ENCODE measurements around the gene LAPTM5.

LAPTM5 gene

DNA sequence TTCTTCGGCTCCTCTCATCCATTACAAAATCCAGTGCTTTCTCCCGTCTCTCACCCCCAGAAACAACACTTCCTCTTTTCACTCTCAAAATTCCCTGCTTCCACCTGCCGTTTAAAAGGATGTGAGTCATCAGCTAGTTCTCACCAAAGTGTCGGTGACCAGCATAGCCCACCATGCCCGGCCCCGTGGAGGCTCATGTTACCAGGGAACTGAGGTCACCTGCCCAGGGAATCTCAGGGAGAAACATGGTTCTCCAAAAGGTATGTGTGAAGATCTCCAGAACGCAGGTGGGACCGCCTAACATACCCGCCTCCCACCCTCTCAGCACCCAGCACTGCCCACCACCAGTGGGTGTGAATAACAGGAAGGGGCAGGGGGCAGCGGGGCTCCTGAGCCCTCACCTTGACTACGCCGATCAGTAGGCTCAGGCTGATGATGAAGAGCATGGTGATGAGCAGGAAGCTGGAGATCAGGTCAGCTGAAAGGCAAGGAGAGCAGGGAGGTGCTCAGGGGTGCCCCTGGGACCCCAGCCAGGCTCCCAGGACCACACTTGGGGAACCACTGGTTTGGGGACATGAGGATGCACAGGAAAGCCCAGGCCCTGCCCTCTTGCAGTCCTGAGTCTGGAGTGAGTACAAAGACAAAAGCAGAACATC, 16.2 kb downstream of the LAPTM5 start:
- DNase-seq = no peak

DNA sequence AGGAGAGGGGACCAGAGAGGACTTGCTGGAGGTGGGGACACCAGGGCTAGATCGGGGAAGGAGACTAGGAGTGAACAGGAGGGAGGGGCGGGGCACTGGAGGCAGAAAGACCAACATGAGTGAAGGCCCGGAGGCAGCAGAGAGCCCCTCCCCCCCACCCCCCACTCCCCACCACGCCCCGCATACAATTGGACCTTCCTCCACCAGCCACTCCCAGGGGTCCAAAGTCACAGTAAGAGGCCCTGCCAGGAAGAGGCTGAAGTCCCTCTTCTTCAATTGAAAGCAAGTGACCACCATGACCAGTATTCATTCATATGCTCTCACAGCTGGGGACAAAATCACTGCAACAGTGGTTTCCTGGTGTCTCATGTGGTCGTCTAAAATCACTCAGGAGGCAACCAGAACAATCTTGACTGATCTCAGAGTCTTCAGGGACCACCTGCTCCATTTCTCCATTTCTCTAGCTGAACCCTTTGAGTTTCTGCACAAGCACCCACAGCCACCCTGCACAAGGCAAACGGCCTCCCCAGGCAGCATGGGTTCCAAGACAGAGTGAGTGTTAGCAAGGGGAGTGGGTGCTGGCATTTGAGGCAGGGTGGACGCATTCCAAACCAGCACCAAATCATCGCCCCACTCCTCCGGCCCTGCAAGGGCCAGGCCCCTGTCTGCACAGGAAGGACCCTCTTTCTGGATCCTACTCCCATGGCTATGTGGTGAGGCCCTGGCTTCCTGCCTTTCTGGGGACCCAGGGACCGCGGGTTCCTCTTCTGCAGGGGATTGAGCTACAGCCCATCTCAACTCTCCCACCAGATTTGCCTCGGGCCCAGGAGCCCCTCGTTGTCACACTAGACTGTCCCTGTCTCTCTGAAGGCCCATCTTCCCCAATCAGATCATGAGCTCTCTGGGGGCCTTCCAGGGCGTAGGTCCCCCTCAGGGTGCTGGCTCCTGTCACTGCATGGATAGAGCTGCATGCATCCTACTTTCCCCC, 17.0 kb downstream of the LAPTM5 start:
- no peak for DNase-seq

DNA sequence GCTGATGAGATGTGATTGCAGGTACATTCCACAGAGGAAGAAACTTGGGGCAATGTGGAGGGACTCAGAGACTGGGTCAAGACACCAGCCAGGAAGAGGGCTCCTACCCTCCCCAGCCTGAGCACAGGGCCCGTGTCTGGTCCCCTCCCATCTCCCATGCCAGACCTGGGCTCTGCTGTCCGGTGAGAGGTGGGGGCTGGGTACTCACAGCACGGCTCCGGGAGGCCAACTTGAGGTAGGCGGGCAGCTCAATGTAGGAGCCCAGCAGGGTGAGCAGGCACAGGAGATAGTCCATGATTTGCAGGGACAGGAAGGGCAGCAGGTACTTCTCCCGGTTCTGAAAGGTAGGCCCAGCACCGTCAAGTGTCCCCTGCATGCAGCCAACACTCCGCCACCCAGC, 18.0 kb downstream of the LAPTM5 start:
- no peak for DNase-seq

DNA sequence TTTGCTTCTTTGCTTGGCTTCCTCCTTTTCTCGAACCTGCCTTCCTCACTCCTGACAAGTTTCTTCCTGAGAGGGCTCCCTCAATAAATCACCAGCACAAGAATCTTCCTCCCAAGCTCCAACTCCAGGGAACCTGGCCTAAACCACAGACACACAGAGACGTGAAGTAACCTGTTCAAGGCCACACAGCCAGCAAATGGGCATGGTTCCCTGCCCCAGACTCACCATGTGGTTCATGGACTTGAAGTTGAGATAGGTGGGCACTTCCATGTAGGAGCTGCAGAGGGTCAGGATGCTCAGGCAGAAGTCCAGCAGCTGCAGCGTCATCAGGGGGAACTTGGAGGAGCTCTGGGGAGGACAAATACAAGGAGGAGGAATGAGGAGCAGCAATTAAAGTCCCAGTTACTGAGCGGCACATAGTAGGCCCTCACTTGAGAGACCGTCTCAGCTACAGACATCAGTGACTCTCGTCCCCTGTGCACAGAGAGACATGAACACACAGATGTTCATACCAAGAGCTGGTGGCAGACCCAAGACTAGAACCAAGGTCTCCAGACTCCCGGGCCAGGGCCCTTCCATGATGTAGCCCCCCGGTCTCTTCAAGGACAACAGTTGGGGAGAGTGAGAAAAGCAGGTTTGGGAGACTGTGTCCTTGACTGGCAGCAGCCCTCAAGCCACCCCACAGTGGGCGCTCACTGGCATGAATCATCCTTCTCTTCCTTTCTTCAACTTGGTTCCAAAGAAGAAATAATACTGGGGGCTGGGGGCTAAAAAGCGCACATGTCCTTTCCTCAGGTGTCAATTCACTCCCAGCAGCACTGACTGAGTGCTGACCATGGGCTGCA, 18.6 kb downstream of the LAPTM5 start:
- no peak for DNase-seq

DNA sequence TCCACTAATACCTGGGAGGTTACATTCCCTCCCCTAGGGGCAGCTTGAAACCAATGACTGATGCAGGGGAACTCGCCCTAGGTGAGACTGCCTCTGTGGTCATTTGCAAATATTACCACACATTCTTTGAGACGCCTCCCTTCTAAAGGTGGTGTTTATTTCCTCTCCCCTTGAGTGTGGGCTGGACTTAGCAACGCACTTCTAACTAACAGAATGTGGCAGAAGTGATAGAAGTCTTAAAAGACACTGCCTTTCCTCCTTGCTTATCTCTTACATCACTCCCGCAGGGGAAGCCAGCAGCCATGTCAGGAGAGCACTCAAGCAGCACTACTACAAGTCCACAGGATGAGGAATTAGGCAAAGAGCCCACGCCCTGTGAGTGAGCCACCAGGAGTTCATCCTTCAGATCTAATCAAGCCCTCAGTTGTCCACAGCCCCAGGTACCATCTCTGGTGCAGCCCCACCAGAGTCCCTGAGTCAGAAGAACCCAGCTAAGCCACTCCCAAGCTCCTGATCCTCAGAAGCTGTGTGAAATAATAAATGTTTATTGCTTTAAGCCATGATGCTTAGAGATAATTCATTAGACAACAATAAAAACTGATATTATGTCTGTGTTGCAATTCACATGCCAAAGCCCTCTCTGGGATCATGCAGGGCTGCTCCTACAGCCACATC, 19.4 kb downstream of the LAPTM5 start:
- no peak for DNase-seq

DNA sequence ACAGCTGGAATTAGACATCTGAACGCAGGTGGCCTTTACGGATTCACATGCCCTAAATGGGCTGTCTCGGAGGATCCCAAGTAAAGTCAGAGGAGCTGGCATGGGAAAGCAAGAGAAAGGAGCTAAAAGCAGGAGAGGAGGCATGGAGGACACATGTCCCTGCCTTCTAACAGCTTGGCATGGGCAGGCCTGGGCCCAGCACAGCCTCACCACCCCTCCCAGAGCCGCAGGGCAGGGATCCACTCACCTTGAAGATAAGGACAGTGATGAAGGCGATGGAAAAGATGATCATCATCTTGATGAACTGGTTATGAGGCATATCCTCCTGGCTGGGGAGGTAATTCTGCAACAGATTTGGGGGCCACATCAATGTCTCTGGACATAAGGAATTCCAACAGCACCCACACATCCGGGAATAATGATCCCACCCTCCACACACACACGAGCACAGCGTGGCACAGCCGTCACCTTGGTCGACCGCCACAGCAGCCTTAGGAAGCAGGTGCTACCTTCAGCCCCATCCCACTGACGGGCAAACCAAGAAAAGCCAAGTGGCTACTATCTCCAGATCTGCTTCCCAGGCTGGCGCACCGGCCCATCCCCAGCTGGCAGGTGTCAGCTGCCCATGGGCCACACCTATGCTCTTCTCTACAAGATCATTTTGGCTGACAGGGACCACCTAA, 20.1 kb downstream of the LAPTM5 start:
- no peak for DNase-seq

DNA sequence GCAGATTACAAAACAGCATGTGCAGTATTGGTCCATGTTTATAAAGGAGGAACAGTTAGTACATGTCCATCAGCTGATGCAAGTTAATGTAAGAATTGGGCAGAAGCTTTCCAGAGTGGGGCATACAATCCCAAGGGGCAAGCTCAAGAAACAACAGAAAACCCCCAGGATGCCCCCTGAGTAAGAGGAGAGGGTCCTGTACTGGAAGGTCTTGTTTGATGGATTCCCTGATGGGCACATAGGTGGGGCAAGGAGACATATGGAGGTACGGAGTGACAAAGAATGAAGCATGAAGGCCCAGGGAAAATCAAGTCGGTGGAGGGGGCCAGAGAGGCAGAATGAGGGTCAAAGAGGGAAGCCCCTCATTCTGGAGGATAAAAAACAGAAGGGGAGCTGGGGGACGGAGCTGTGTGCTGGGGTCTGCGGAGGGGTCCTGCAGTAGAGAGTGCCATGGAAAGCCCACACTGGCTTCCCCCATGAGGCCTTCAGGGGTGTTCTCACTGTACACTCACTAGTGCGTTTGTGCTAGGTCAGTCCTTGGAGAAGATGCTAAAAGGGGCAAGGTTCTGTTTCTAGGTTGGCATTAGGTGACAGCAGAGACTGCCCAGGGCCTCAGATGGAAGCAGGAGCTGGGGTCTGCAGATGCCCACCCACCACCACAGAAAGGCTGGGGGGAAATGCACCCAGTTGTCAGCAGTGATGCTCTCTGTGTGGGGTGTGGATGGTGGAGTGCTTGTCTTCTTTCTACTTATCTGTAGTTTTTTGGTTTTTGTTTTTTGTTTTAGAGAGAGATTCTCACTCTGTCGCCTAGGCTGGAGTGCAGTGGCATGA, 21.7 kb downstream of the LAPTM5 start:
- DNase-seq = no peak

DNA sequence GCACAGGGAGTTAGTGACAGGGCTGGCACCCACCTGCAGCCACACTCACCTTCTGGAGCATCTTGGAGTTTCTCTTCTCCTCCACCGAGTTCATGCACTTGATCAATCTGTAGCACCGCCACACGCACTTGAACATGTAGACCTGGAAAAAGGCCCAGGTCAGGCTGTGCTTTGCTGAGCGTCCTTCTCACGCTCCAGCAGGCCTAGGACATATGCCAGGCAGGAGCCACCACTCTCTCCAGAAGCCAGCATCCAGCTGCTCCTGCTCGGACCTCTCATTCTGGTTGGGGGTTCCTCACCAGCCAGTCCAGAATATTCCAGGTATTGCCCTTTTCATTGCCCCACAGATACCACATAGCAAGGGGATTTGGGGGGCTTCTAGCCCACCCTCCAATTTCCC, 22.4 kb downstream of the LAPTM5 start:
- DNase-seq = no peak

DNA sequence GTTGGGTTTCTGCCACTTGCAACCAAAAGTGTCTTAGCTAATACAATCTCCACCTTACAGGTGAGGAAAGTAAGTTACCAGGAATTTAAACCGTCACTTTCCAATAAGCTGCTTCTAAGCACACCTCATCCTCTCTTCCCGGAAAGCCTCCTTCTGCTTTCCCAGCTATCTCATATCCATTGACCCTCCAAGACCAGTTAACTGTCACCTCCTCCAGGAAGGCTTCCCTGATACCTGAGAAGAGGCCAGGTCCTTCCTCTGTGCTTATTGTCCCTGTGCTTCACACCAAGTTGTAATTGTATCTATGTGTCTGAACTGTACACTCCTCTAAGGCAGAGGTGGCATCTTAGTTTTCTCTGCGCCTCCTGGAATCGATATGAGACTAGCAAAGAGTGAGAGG, 23.0 kb downstream of the LAPTM5 start:
- DNase-seq = no peak

DNA sequence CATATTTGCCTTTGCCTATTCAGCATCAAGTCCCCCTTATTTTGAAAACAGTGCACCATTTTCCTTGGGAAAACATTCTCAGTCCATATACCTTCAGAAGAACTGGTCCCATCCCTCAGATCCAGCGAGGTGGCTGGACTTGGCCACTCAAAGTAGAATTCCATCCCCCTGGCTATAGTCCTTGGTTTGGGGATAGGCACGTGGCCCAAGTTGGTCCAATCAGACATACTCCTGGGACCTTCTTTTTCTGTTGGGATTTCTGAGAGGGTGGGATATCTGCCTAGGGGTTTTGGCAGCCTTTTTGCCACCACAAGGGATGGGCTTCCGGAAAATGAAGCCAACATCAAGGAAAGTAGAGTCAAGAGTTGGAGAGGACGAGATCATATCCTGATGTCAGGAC, 23.5 kb downstream of the LAPTM5 start:
- no peak for DNase-seq

DNA sequence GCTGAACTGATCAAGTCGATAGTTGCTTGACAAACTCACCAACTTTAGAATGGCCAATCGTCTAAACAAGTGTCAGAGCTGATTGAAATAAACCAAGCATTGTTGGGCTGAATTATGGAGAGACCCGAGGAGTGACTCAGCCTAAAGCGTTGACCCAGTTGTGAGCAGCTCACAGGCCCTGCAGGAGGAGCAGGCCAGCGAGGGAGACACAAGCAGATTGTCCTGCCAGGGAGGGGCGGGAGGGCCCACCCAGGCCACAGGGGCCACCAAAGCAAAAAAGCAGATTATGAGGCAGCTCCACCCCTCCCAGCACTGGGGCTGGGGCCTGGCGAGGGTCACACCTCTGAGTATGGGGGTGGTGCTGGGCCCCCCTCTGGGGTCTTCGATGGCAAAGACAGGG, 24.1 kb downstream of the LAPTM5 start:
- DNase-seq = no peak

DNA sequence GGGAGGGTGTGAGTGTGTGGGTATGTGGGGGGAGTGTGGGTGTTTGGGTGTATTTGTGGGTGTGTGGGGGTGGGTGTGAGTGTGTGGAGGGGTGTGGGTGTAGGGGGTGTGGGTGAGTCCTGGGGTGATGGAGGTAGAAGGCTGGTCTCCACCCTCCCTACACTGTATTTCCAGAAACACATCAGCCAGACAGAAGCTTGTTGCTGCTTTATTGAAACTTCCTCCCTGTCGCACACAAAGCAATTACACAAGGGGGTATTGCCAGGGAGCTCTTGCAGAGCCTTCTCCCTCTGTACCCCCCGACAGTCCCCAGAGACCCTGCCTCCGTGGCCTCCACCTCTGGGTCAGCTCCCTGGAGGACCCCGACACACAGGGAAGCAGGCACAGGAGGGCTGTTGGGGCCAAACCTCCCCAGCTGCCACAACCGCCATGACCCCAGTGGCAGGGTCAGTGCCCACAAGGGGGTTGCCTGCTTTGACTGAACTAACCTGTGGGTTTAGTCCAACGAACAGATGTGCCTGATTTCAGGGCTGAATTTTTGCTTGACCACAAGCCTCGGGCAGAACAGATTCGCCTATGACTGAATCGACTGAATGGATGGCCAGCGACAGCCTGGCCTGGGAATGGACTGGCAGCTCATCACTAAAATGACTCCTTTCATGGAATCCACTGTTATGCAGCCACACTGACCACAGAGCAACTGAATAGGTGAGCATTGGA, 25.1 kb downstream of the LAPTM5 start:
- DNase-seq = no peak

DNA sequence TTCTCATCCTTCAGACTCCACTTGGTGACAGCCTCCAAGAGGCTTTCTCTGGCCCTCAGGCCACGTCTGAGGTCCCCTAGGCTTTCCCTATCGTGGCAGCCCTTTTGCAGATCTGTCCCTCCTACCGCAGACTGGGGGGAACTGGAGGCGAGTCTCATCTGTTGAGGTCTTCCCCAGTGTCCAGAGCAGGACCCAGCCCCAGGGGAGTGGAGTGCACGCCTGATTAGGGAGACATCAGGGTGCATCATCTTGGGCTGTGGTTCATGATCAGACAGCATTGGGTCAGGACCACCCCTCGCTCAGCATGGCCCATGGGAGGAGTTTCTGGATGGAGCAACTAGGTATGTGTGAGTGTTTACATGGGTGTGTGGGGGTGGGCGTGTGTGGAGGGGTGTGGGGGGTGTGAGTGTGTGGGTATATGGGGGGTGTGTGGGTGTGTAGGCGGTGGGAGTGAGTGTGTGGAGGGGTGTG, 25.7 kb downstream of the LAPTM5 start:
- no peak for DNase-seq

DNA sequence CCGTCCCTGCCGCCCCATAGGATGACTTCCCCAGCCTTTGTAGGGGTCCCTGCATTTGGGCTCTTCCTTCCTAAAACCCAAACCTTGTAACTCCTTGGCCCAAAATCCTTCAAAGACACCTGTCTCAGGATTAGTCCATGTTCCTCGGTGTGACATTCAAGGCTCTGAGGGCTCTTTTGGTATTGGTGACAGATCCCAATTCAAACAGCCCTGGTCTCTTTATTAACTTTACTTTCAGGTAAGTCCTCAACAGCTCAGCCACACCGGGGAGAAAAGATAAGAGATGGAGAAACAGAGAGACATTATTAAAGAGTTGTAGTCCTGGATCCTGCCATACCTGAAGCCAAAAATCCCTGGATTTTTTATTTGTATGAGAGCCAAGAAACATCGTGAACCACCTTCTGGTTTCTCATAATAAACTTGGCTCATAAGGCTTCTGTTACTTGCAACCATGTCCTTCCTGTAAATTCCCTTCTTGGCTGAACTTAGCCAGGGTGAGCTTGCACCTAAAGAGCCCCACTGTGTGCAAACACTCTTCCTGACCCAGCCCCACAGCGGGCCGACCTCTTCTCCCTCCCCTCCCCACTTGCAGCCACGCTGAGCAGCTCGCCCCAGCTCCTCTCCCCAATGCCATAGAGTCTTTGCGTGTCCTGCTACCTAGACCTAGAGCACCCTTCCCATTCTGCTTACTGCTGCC, 26.3 kb downstream of the LAPTM5 start:
- DNase-seq = no peak

DNA sequence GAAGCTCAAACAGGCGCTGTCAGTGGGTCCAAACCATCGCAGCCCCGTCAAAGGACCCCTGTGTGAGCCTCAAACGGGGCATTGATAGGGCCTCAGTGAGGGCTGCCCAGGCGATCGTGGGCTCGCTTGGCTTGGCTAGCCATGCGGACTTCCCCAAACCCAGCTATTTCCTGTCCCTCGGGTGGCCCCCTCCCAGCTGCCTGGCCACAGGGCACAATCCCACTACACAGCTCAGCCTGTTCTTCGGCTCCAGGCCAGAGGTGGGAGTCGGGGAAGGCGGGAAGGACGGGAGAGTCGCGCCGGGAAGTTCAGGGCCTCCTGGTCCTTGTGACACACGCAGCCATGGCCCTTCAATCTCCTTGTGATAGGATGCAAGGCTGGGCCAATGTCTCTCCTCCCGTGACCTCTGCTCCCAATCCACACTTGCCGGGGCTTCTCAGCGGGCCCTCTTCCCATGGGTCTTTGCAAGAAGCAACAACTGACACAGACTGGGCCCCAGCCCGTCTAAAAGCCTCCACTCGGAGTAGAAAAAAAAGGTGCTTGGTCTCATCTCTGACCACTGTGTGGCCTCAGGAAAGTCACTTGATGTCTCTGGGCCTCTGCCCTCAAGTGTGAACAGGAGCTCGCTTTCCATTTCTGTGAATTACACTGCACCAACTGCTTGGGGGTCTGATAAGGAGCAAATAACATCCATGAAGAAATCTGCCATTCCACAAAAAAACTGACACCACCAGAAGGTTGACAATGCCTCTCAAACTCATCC, 27.0 kb downstream of the LAPTM5 start:
- no peak for DNase-seq

DNA sequence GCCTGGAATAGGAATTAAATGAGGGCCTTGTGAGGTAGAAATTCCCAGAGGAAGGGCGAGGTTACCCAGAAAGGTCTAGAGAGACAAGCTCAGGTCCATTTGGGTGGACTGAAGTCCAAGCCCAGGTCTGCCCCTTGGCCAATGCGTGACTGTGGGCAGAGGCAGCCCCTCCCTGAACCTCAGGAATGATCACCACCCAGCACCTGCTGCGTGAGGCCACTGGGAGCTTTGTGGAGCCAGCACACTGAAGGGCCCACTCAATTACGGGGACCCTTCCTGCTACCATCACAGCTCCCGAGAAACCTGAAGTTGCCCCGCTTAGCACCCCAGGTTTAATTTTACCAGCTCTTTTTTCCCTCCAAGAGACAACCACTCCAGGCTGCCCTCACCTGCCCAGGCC, 27.7 kb downstream of the LAPTM5 start:
- DNase-seq = no peak

DNA sequence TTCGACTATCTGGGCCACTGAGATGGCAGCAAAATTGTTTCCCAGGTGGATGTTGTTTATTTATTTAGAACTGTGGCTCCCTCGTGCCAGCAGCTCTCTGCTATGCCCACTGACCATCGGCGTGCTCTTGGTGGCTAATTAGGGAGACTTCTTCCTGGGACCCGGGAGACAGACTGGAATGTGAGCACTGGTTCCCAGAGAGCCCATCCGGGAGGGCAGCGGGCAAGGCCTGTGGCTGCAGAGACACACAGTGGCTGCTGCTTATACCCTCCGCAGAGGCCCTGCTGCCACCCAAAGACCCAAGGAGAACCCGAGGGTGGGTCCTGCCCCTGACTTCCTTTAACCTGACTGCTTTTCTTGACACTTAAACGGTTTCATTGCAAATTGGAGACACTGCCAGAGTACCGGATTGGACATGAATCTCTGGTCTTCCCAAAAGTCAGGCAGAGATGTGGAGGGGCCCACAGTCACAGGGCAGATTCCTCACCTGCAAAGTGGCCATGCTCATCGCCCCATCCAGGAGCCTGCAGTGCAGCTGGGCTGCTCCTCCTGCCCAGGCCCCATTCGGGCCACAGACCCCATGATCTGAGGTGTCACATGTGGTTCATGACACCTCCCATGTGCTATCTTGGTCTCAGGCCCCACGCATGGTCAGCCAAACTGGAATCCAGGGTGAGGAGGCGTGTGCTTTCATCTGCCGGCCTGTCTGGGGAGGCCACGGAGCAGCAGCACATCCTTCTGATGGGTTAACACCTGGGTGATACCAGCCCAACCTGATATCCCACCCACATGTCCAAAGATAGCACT, 28.5 kb downstream of the LAPTM5 start:
- no peak for DNase-seq

DNA sequence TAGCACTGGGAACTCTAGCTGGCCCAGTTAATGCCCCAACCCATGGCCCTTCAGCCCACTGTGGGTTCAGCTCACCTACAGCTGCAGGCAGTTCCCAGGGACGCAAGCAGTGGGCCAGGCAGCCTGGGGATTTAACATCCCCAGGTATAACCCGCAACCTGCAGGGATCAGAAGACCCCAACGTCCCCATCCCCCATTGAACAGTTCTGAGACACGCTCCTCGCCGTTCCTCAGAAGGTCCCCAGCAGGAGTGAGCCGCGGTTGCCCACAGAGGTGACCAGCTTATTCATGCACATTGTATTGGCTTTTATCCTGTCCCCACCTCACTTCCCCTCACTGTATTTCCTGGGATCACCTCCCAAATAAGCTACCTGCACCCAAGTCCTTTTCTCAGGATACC, 29.2 kb downstream of the LAPTM5 start:
- no peak for DNase-seq
